CD14-positive monocyte (primary cell): Measurements from ENCODE around the gene NBEA. TPM values are rescaled to one million over a fixed set of nuclear protein-coding genes. Genes with fewer than 3 reads are reported as not detected.

Experiments
- DNase-seq, 3 donors: peaks; one replicate each; pipeline ENCODE4 v3.0.0-alpha.2; 2011 to 2022
- H2AFZ ChIP-seq: 2 replicates; pipeline ENCODE4 v1.6.0; 2012; ENCODE audit warnings: mild to moderate bottlenecking, low read depth, low read length, inconsistent platforms; ENCODE audit not compliant: insufficient read depth, poor library complexity, severe bottlenecking
- H3K27ac ChIP-seq, 2 donors: 1 replicate in 1 of 2; 2 replicates in 1 of 2; pipeline ENCODE4 v1.5.1; 2012 to 2013; ENCODE audit warnings: low read length in 2 of 2, control low read depth in 1 of 2, inconsistent platforms in 1 of 2, low read depth in 1 of 2, mild to moderate bottlenecking in 1 of 2
- H3K27me3 ChIP-seq, 2 donors: one replicate each; pipeline versions ENCODE4 v1.6.0 to v1.6.1; 2011 to 2013; ENCODE audit warnings: low read length in 2 of 2; ENCODE audit not compliant: control insufficient read depth in 2 of 2, insufficient read depth in 2 of 2
- H3K36me3 ChIP-seq, 2 donors: replicated peaks in 1 of 2; 1 replicate in 1 of 2; 2 replicates in 1 of 2; pipeline versions ENCODE4 v1.5.1 to v1.6.1; 2012 to 2013; ENCODE audit warnings: low read length in 2 of 2, control low read depth in 1 of 2, inconsistent platforms in 1 of 2, mild to moderate bottlenecking in 1 of 2; ENCODE audit not compliant: insufficient read depth in 2 of 2, control insufficient read depth in 1 of 2
- H3K4me1 ChIP-seq, 2 donors: 1 replicate in 1 of 2; 2 replicates in 1 of 2; pipeline versions ENCODE4 v1.5.1 to v1.6.1; 2012 to 2013; ENCODE audit warnings: low read length in 2 of 2, control low read depth in 1 of 2, inconsistent platforms in 1 of 2, mild to moderate bottlenecking in 1 of 2, moderate library complexity in 1 of 2; ENCODE audit not compliant: insufficient read depth in 2 of 2, control insufficient read depth in 1 of 2
- H3K4me2 ChIP-seq: replicated peaks from 2 replicates; pipeline ENCODE3; 2012; ENCODE audit warnings: low read length, moderate library complexity, mild to moderate bottlenecking; ENCODE audit not compliant: poor library complexity, severe bottlenecking; ENCODE audit errors: extremely low read depth
- H3K4me3 ChIP-seq, 3 experiments: fragments of 200-600 bp in 1 of 3; sonication (generic) in 1 of 3; replicated peaks in 1 of 3; 1 replicate in 2 of 3; 2 replicates in 1 of 3; pipeline ENCODE4 v1.5.1; 2011 to 2013; ENCODE audit warnings: low read length in 3 of 3, mild to moderate bottlenecking in 3 of 3, control low read depth in 2 of 3, low read depth in 2 of 3, inconsistent platforms in 1 of 3, moderate library complexity in 1 of 3
- H3K79me2 ChIP-seq: 2 replicates; pipeline ENCODE4 v1.6.0; 2012; ENCODE audit warnings: mild to moderate bottlenecking, control low read depth, inconsistent platforms, low read length, moderate library complexity; ENCODE audit not compliant: insufficient read depth
- H3K9ac ChIP-seq: 2 replicates; pipeline ENCODE4 v1.6.0; 2017; ENCODE audit warnings: low read length, mild to moderate bottlenecking; ENCODE audit not compliant: insufficient read depth, poor library complexity, severe bottlenecking
- H3K9me3 ChIP-seq, 2 donors: replicated peaks in 1 of 2; 1 replicate in 1 of 2; 2 replicates in 1 of 2; pipeline versions ENCODE4 v1.5.1 to v1.6.1; 2012 to 2013; ENCODE audit warnings: low read length in 2 of 2, control low read depth in 1 of 2; ENCODE audit not compliant: control insufficient read depth in 1 of 2, insufficient read depth in 1 of 2
- H4K20me1 ChIP-seq: 2 replicates; pipeline ENCODE4 v1.6.0; 2012; ENCODE audit warnings: mild to moderate bottlenecking, low read length, control low read depth, moderate library complexity; ENCODE audit not compliant: insufficient read depth
- H3K27ac Mint-ChIP-seq, 7 donors: one replicate each; pipeline ENCODE4 v1.8.0; 2020; ENCODE audit warnings: mild to moderate bottlenecking in 7 of 7, mixed read lengths in 7 of 7, moderate library complexity in 6 of 7, inconsistent platforms in 2 of 7
- H3K27me3 Mint-ChIP-seq, 3 donors: one replicate each; pipeline ENCODE4 v1.8.0; 2021 to 2022; ENCODE audit warnings: low read depth in 3 of 3, mild to moderate bottlenecking in 3 of 3, mixed read lengths in 3 of 3, moderate library complexity in 3 of 3, inconsistent platforms in 1 of 3
- H3K36me3 Mint-ChIP-seq, 2 donors: one replicate each; pipeline ENCODE4 v1.8.0; 2020; ENCODE audit warnings: mixed read lengths in 2 of 2, inconsistent platforms in 1 of 2, mild to moderate bottlenecking in 1 of 2
- H3K4me1 Mint-ChIP-seq: one replicate; pipeline ENCODE4 v1.8.0; 2020; ENCODE audit warnings: mild to moderate bottlenecking, mixed read lengths
- H3K4me3 Mint-ChIP-seq, 2 donors: one replicate each; pipeline ENCODE4 v1.8.0; 2020; ENCODE audit warnings: mild to moderate bottlenecking in 2 of 2, mixed read lengths in 2 of 2, moderate library complexity in 1 of 2
- H3K9me3 Mint-ChIP-seq, 7 donors: one replicate each; pipeline ENCODE4 v1.8.0; 2020 to 2022; ENCODE audit warnings: mixed read lengths in 7 of 7, mild to moderate bottlenecking in 6 of 7, moderate library complexity in 6 of 7, inconsistent platforms in 2 of 7
- WGBS: methylation state at CpG from one replicate; pipeline ENCODE4 v1.1.5; 2013; ENCODE audit warnings: missing lambda C conversion rate; ENCODE audit not compliant: insufficient coverage; 5-methylcytosine and 5-hydroxymethylcytosine counted together
- intact Hi-C, 2 donors: fragments of 100-400 bp; cut with micrococcal nuclease; formaldehyde crosslinking; loops; one replicate each; pipeline versions ENCODE4 v1.15.0 to v1.15.1; 2023
- polyA plus RNA-seq, 3 donors: library from polyadenylated mRNA; depleted of rRNA in 1 of 3; unstranded in 2 of 3; stranded (reverse) in 1 of 3; fragments of 300-500 nt in 2 of 3; fragments of >200 nt in 1 of 3; fragmentation: Illumina TruSeq in 2 of 3; gene quantifications; 1 replicate in 2 of 3; 2 replicates in 1 of 3; pipeline ENCODE4 v1.2.3, GENCODE V29; 2012 to 2021
- TF ChIP-seq, protein P1 (sequence below): fragments of 200-600 bp; IDR thresholded peaks from one replicate; pipeline ENCODE4 v1.8.0; 2022; ENCODE audit warnings: antibody characterized with exemption, mild to moderate bottlenecking

NBEA gene
- polyA plus RNA-seq, 3 donors = 0.03 to 0.23 (median 0.08) TPM

DNA sequence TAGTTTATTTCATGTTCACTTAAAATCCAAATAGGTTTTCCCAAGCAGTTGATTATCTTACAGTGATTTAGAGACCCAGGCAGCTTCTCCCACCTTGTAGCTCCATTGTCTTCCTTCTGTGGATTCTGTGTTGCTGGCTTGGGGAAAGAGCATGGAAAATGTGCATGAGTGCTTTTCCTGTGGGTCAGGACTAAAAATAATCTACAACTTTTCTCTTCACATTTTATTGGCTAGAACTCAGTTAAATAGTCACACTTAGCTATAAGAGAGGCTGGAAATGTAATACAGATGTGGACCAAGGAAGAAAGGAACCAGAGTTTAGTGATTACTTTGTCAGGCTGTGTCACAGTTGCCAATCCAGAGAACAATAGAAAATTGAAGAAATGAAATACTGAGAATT is 198.8 kb downstream of the NBEA start:
- H3K9ac ChIP-seq = no peak overlapping the region
- H3K27me3 ChIP-seq = no peaks in the 10 kb centered on the region
- intact Hi-C loops = no loop called here
- H3K9me3 Mint-ChIP-seq = no peaks in the 10 kb centered on the region
- H3K4me1 ChIP-seq = peaks cover 30 to 37% of the 10 kb centered on the region in 2 donors
- H3K4me3 Mint-ChIP-seq = no peak overlapping the region
- no peak overlapping the region for H3K27ac Mint-ChIP-seq
- no peaks in the 10 kb centered on the region for H4K20me1 ChIP-seq
- H3K36me3 Mint-ChIP-seq = no peaks in the 10 kb centered on the region
- no peaks in the 10 kb centered on the region for H3K9me3 ChIP-seq
- H3K4me1 Mint-ChIP-seq = peaks cover 33% of the 10 kb centered on the region
- no peak overlapping the region for H3K27ac ChIP-seq
- H2AFZ ChIP-seq = no peak overlapping the region
- no peak for DNase-seq
- no peaks in the 10 kb centered on the region for H3K36me3 ChIP-seq
- no peak overlapping the region for H3K4me3 ChIP-seq
- H3K27me3 Mint-ChIP-seq = no peaks in the 10 kb centered on the region
- no peak overlapping the region for H3K4me2 ChIP-seq
- TF ChIP-seq, protein P1, sequence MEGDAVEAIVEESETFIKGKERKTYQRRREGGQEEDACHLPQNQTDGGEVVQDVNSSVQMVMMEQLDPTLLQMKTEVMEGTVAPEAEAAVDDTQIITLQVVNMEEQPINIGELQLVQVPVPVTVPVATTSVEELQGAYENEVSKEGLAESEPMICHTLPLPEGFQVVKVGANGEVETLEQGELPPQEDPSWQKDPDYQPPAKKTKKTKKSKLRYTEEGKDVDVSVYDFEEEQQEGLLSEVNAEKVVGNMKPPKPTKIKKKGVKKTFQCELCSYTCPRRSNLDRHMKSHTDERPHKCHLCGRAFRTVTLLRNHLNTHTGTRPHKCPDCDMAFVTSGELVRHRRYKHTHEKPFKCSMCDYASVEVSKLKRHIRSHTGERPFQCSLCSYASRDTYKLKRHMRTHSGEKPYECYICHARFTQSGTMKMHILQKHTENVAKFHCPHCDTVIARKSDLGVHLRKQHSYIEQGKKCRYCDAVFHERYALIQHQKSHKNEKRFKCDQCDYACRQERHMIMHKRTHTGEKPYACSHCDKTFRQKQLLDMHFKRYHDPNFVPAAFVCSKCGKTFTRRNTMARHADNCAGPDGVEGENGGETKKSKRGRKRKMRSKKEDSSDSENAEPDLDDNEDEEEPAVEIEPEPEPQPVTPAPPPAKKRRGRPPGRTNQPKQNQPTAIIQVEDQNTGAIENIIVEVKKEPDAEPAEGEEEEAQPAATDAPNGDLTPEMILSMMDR = no peak
- H3K79me2 ChIP-seq = no peaks in the 10 kb centered on the region

GRCh38 chr13:35143123-35143522 is 201.1 kb downstream of the NBEA start:
- H2AFZ ChIP-seq = no peak overlapping the region
- no peaks in the 10 kb centered on the region for H3K36me3 ChIP-seq
- DNase-seq = no peak
- no peak overlapping the region for H3K4me2 ChIP-seq
- Mint-ChIP-seq H3K4me1 (peaks cover 33% of the 10 kb centered on the region), H3K27ac (no peak overlapping the region), H3K4me3 (no peak overlapping the region), H3K36me3 (no peaks in the 10 kb centered on the region), H3K9me3 (peaks cover 0 to 4% (median 2%) of the 10 kb centered on the region in 7 donors), H3K27me3 (no peaks in the 10 kb centered on the region)
- H4K20me1 ChIP-seq = no peaks in the 10 kb centered on the region
- no peaks in the 10 kb centered on the region for H3K79me2 ChIP-seq
- intact Hi-C loops = no loop called here
- H3K27me3 ChIP-seq = no peaks in the 10 kb centered on the region
- H3K4me3 ChIP-seq = no peak overlapping the region
- H3K9me3 ChIP-seq = no peaks in the 10 kb centered on the region
- H3K27ac ChIP-seq = no peak overlapping the region
- no peak overlapping the region for H3K9ac ChIP-seq
- 100% methylated on average over 2 of the region's 6 CpGs for WGBS
- TF ChIP-seq, protein P1 = no peak
- H3K4me1 ChIP-seq = peaks cover 30 to 37% of the 10 kb centered on the region in 2 donors
